GM10266 (cell line): ENCODE results near the gene RUVBL1.
"Not testable (repeated sequence)": the region's sequence is repeated elsewhere in the genome, so short reads cannot be mapped to it uniquely, and the experiment has no call there.

Experiments
- DNase-seq: peaks from one replicate; pipeline ENCODE4 v3.0.0; 2012; ENCODE audit errors: extremely low spot score
- TF ChIP-seq, protein P1 (sequence below): IDR thresholded peaks from 2 replicates; pipeline ENCODE4 v1.5.1; 2012; ENCODE audit warnings: mild to moderate bottlenecking, low read depth; ENCODE audit not compliant: control insufficient read depth, insufficient read depth; ENCODE audit errors: missing control alignments

The RUVBL1 gene

DNA sequence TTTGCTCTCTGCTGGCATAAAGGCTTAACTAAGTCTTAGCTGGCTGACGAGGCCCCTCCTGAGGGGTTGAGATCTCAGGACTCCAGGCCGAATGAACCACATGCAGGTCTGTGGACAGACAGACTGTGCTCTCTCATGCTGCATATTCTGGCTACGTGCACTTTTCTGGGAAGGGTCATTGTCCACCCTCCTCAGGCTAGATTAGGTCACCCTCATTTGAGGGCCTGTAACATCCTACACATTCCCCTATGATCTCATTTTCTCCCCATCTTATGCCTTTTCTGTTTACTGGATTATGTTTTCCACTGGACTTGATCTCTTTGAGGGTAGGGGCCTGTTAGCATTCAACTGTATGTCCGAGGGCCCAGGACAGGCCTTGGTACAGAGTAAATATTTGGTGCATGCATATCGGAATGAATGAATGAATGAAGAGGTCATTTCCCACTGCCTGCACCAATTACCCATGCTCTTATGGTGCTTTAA lies 43.4 kb upstream of the RUVBL1 start:
- TF ChIP-seq, protein P1, sequence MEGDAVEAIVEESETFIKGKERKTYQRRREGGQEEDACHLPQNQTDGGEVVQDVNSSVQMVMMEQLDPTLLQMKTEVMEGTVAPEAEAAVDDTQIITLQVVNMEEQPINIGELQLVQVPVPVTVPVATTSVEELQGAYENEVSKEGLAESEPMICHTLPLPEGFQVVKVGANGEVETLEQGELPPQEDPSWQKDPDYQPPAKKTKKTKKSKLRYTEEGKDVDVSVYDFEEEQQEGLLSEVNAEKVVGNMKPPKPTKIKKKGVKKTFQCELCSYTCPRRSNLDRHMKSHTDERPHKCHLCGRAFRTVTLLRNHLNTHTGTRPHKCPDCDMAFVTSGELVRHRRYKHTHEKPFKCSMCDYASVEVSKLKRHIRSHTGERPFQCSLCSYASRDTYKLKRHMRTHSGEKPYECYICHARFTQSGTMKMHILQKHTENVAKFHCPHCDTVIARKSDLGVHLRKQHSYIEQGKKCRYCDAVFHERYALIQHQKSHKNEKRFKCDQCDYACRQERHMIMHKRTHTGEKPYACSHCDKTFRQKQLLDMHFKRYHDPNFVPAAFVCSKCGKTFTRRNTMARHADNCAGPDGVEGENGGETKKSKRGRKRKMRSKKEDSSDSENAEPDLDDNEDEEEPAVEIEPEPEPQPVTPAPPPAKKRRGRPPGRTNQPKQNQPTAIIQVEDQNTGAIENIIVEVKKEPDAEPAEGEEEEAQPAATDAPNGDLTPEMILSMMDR, result no peak
- no peak for DNase-seq

DNA sequence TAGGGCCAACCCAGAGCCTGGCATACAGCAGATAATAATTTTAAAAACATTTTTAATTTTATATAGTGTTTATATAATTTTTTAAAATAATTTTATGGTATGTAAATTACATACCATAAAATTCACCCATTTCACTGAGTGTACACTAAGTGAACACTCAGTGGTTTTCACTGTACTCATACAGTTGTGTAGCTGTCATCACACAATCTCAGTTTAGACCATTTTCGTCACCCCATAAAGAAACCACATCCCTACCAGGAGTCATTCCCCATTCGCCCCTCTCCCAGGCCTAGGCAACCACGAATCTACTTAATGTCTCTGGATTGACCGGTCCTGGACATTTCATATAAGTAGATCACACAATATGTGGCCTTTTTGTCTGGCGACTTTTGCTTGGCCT lies 39.8 kb upstream of the RUVBL1 start:
- no peak for DNase-seq
- TF ChIP-seq, protein P1, result no peak

DNA sequence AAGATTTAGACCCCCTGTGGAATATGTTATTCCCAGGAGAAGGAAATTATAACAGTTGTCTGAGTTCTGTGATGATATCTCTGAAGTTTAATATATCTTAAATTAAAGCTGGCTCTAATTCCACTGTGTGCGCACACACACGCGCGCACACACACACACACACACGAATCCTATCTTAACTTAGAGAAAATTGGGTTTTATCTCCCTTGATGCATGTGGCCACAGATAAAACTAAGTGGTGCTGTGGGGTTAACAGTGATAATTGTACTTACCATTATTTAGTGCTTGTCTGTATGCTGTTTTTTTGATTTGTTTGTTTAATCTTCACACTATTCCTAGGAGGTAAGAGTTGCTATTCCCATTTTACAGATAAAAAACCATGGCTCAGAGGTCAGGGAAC lies 37.0 kb upstream of the RUVBL1 start:
- TF ChIP-seq, protein P1, result no peak
- no peak for DNase-seq

DNA sequence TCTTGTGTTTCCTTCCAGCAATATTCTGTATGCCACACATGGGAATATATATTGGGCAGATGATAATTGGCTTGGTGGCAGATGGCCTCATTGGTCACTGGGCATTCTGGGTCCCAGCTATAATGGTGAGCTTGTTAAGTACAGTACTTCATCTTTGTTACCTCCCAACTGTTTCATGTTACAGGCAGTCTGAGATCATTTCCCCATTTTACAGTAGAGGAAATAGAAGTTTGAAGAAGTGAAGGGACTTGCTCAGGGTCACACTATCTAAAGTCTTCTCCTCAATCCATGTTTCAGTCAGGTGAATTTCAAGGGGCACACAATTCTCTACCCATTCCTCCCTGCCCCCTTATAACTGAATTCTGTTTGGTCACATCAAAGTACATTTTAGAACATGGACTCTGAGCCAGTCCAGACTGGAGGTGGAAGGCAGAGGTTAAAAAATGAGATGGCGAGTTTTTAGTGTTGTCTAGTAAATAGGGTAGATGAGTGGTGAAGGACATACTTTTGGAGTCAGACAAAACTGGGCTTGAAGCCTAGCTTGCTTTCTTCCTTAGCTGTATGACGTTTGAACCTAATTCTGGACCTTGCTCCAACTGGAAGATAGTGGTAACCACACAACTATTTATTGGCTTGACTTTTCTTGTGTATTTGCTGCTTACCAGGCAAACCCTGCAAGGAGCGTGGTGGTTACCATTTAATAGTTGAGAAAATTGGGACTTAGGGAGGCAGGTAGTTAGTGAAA lies 32.2 kb upstream of the RUVBL1 start:
- DNase-seq, result no peak
- TF ChIP-seq, protein P1, result no peak

DNA sequence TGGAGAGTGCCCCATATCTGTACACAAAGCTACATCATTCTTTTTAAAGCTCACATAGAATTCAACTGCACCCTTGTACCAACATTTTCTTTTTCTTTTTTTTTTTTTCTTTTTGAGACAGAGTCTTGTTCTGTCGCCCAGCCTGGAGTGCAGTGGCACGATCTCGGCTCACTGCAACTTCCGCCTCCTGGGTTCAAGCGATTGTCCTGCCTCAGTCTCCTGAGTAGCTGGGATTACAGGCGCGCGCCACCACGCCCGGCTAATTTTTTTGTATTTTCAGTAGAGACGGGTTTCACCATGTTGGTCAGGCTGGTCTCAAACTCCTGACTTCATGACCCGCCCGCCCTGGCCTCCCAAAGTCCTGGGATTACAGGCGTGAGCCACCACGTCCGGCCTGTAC lies 30.7 kb upstream of the RUVBL1 start:
- not testable (repeated sequence) for DNase-seq

DNA sequence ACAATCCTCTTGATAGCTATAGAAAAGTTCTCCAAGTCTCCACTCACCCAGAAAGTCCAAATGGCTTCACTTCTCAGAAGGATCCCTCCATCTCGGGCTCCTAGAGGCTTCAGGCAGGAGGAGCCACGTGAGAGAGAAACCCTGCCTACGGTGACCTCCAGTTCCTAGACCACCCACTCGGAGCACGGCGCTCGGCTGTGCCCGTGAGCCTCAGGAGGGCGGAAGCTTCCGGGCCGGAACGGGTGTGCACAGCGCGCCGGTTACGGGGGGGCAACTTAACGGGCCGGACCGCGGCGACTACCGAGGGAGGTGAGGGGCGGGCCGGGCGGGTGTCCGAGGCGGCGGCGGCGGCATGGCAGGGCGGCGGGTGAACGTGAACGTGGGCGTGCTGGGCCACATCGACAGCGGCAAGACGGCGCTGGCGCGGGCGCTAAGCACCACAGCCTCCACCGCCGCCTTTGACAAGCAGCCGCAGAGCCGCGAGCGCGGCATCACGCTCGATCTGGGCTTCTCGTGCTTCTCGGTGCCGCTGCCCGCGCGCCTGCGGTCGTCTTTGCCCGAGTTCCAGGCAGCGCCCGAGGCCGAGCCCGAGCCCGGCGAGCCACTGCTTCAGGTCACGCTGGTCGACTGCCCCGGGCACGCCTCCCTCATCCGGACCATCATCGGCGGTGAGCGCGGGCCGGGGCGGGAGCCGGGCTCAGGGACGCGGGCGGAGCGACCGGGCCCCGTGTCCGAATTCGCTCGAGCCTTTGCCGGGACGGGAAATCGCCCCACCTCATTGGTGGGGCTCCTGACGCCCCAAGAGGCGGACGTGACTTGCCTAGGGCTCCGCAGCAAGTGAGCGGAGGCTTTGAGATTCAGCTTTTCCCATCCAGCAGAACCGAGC lies 29.8 kb upstream of the RUVBL1 start, which contains the start of gene EEFSEC:
Gene EEFSEC (plus strand): TSS at position 326 of the 886 bp plus-strand sequence. CDS start 27 bp downstream, at position 353.
- DNase-seq, result peak; percentile 87
- TF ChIP-seq, protein P1, result no peak

DNA sequence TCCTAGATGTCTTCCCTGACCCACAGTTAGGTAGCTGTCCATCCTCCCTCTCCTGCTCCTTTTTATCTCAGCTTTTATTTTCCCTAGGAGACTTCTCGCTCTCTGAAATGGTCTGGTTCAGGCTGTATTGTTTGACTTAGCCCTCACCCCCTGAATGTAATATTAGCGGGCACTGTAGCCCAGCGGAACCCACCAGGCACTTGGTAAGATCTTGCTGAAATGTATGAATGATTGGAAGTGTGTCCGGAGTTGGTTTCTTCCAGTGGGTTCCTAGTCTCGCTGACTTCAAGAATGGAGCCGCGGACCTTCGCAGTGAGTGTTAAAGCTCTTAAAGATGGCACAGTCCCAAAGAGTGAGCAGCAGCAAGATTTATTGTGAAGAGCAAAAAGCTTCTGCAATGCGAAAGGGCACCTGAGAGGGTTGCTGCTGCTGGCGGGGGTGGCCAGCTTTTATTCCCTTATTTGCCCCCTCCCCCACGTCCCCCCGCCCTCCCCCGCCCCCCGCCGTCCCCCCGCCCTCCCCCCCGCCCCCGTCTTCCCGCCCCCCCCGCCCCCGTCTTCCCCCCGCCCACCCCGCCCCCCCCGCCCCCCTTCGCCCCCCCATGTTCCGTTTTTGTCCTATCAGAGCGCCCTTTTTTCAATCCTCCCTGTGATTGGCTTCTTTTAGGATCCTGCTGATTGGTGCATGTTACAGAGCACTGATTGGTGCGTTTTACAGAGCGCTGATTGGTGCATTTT lies 29.0 kb upstream of the RUVBL1 start:
- TF ChIP-seq, protein P1, result no peak
- DNase-seq, result no peak
